Measurements from ENCODE around the gene MESP2. TPM values are rescaled to one million over a fixed set of nuclear protein-coding genes. Genes with fewer than 3 reads are reported as not detected.

MESP2 gene
- total RNA-seq, 2 experiments from 2014 or later, result not detected

GRCh38 chr15:89801471-89802195 is 25.5 kb downstream of the MESP2 start:
- Histone ChIP-seq H3K27ac (ENCODE audit: low read depth, low read length, poor library complexity, severe bottlenecking) (no peak overlapping the region), H2AFZ (ENCODE audit: low read length) (no peak overlapping the region), H3K4me2 (ENCODE audit: low read length) (no peak overlapping the region), H3K36me3 (ENCODE audit: insufficient read depth, low read length) (no peaks in the 10 kb centered on the region), H3K4me3 (ENCODE audit: low read depth, low read length, poor library complexity, severe bottlenecking) (no peak overlapping the region), H3K79me2 (ENCODE audit: insufficient read depth, low read depth, low read length) (no peaks in the 10 kb centered on the region), H4K20me1 (ENCODE audit: insufficient read depth, low read length) (no peaks in the 10 kb centered on the region), H3K9me3 (ENCODE audit: low read length) (no peaks in the 10 kb centered on the region), H3K9me2 (ENCODE audit: insufficient read depth, low read length) (no peaks in the 10 kb centered on the region), H3K4me1 (ENCODE audit: insufficient read depth, low read length, poor library complexity, severe bottlenecking) (no peaks in the 10 kb centered on the region)
- ChIA-PET POLR2A (interaction anchor here (0.5 kb wide), 1 partner anchor 23 kb away, joined by 3 read pairs; no protein-coding TSS in a partner anchor), CTCF (ENCODE audit: unreplicated experiment) (no interaction called here)
- intact Hi-C loops (cut with micrococcal nuclease; ENCODE audit: unreplicated experiment), result no loop called here
- DNase-seq (ENCODE audit: low spot score), result no peak
- BruUV-seq (replicated peaks), result no TSS peak
- no peak for TF ChIP-seq EZH2phosphoT487 (IDR thresholded peaks at IDR 0.05; ENCODE audit: borderline replicate concordance, low read depth, low read length)
- TF ChIP-seq, protein P1, sequence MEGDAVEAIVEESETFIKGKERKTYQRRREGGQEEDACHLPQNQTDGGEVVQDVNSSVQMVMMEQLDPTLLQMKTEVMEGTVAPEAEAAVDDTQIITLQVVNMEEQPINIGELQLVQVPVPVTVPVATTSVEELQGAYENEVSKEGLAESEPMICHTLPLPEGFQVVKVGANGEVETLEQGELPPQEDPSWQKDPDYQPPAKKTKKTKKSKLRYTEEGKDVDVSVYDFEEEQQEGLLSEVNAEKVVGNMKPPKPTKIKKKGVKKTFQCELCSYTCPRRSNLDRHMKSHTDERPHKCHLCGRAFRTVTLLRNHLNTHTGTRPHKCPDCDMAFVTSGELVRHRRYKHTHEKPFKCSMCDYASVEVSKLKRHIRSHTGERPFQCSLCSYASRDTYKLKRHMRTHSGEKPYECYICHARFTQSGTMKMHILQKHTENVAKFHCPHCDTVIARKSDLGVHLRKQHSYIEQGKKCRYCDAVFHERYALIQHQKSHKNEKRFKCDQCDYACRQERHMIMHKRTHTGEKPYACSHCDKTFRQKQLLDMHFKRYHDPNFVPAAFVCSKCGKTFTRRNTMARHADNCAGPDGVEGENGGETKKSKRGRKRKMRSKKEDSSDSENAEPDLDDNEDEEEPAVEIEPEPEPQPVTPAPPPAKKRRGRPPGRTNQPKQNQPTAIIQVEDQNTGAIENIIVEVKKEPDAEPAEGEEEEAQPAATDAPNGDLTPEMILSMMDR (conservative IDR thresholded peaks at IDR 0.05; ENCODE audit: low read length), result no peak

DNA sequence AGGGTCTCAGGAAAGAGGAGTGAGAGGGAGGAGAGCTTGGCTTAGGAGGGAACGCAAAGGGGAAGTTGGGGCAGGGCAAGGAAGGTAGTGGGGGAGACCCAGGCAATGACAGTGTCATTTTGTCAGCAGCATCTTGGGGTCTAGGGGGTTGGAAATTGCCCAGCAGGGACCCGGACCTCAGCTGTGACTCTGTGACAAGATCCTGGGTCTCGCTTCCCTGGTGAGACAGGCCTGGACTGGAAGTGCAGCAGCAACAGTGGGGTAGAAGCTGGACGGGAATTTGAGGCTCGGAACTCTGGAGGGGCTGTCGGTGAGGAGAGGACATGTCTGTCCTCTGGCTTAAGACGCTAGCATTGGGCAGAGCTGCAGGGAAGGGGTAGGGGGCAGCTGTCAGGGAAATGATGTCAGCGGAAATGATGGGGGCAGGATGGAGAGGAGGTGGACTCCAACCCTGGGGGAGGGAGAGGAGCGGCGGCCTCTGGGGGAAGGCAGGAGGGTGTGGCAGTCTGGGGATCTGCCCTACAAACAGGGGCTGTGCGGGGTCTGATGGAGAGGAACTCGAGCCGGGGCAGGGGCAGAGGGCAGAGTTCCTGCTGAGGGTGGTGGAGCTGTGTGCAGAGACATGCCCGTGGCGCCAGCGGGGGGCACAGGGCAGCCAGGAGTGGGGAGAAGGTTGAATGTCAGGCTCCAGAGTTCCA is 26.2 kb downstream of the MESP2 start:
- Histone ChIP-seq H3K27ac (ENCODE audit: low read depth, low read length, poor library complexity, severe bottlenecking) (no peak overlapping the region), H3K4me3 (ENCODE audit: low read depth, low read length, poor library complexity, severe bottlenecking) (no peak overlapping the region), H3K9me2 (ENCODE audit: insufficient read depth, low read length) (no peaks in the 10 kb centered on the region), H3K36me3 (ENCODE audit: insufficient read depth, low read length) (no peaks in the 10 kb centered on the region), H3K4me2 (ENCODE audit: low read length) (no peak overlapping the region), H4K20me1 (ENCODE audit: insufficient read depth, low read length) (no peaks in the 10 kb centered on the region), H3K9me3 (ENCODE audit: low read length) (no peaks in the 10 kb centered on the region), H3K4me1 (ENCODE audit: insufficient read depth, low read length, poor library complexity, severe bottlenecking) (no peaks in the 10 kb centered on the region), H3K79me2 (ENCODE audit: insufficient read depth, low read depth, low read length) (no peaks in the 10 kb centered on the region), H2AFZ (ENCODE audit: low read length) (no peak overlapping the region)
- no peak for DNase-seq (ENCODE audit: low spot score)
- POLR2A ChIA-PET, result no interaction called here
- CTCF ChIA-PET (ENCODE audit: unreplicated experiment), result no interaction called here
- no TSS peak for BruUV-seq (replicated peaks)
- no peak for TF ChIP-seq EZH2phosphoT487 (IDR thresholded peaks at IDR 0.05; ENCODE audit: borderline replicate concordance, low read depth, low read length)
- TF ChIP-seq, protein P1 (conservative IDR thresholded peaks at IDR 0.05; ENCODE audit: low read length), result no peak
- intact Hi-C loops (cut with micrococcal nuclease; ENCODE audit: unreplicated experiment), result no loop called here

All from OCI-LY7 (cell line).